Measurements from ENCODE around the gene ARSA. TPM values are rescaled to one million over a fixed set of nuclear protein-coding genes. Genes with fewer than 3 reads are reported as not detected.
A peak's percentile ranks its signal among the peaks of the same experiment; 100 is the strongest.

The ARSA gene
- total and polyA plus RNA-seq, 2 experiments from 2014 or later = 8.1 to 8.2 TPM

GRCh38 chr22:50579752-50580151 is 48.2 kb downstream of the ARSA start:
- Histone ChIP-seq H3K4me1 (ENCODE audit: insufficient read depth) (peaks cover 5% of the 10 kb centered on the region), H3K36me3 (ENCODE audit: insufficient read depth) (no peaks in the 10 kb centered on the region), H3K4me3 (no peak overlapping the region), H4K20me1 (replicated peaks; ENCODE audit: insufficient read depth) (peaks cover 3% of the 10 kb centered on the region; the same call in 1 of the 2 replicates), H3K27ac (ENCODE audit: low read depth) (no peak overlapping the region), H2AFZ (no peak overlapping the region), H3K9me2 (ENCODE audit: insufficient read depth) (no peaks in the 10 kb centered on the region), H3F3A (replicated peaks; ENCODE audit: low read depth) (peaks cover 12% of the 10 kb centered on the region), H3K27me3 (ENCODE audit: insufficient read depth) (0 out of 2 replicates have a peak, but pooled peaks cover 6% of the 10 kb centered on the region), H3K4me2 (no peak overlapping the region), H3K79me2 (replicated peaks; ENCODE audit: insufficient read depth) (no peaks in the 10 kb centered on the region)
- no peak overlapping the region for H3K4me3 Mint-ChIP-seq
- DNase-seq (ENCODE audit: low spot score) = no peak
- H3K4me1 Mint-ChIP-seq = peaks cover 7% of the 10 kb centered on the region
- no peaks in the 10 kb centered on the region for H3K9me3 Mint-ChIP-seq
- no peak for ATAC-seq
- peaks cover 6% of the 10 kb centered on the region; the same call in 2 of the 3 replicates for H3K36me3 Mint-ChIP-seq (ENCODE audit: low read depth)
- H3K27ac Mint-ChIP-seq = no peak overlapping the region; the same call in 1 of the 2 replicates
- no peak for TF ChIP-seq ZNF331 (CRISPR knock-in tag; IDR thresholded peaks at IDR 0.05; ENCODE audit: low read depth)
- TF ChIP-seq STAT1 (IDR thresholded peaks at IDR 0.05; ENCODE audit: unreplicated experiment) = no peak
- TF ChIP-seq NANOG (IDR thresholded peaks at IDR 0.05; ENCODE audit: borderline replicate concordance) = no peak
- no peak for TF ChIP-seq POLR2AphosphoS5 (IDR thresholded peaks at IDR 0.05; ENCODE audit: low read depth)
- no peak for TF ChIP-seq ZNF114 (CRISPR knock-in tag; IDR thresholded peaks at IDR 0.05)
- no peak for TF ChIP-seq EZH2phosphoT487 (IDR thresholded peaks at IDR 0.05; ENCODE audit: unreplicated experiment)
- peaks cover 9% of the 10 kb centered on the region for H3K27me3 Mint-ChIP-seq (ENCODE audit: insufficient read depth, low read depth, poor library complexity)

DNA sequence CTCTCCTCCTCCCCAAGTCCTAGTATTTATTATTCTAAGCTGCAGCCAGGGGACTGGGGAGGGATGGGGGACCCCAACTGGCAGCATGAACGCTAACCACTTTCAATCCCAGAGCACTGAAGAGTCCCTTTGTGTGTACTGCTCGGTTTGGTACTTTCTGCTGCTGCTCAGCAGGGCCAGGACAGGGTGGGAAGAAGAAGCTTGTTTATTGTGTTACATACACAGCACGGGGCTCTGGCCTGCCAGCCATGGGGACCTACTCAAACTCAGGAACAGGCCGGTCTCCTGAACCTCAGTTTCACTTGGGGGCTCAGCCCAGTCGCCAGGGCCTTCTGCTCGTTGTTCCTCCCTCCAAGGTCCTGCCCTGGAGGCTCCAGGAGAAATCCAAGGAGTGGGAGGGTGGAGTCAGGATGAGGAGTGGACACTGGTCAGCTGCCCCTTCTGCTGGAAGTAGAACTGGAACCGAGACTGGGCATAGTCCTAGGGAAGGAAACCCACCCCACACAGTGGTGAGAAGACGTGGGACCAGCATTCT is 49.1 kb downstream of the ARSA start:
- peaks cover 3% of the 10 kb centered on the region; the same call in 1 of the 2 replicates for H4K20me1 ChIP-seq (replicated peaks; ENCODE audit: insufficient read depth)
- H2AFZ ChIP-seq = no peak overlapping the region
- Mint-ChIP-seq H3K36me3 (ENCODE audit: low read depth) (peaks cover 10% of the 10 kb centered on the region; the same call in 2 of the 3 replicates), H3K4me3 (no peak overlapping the region), H3K27me3 (ENCODE audit: insufficient read depth, low read depth, poor library complexity) (peaks cover 9% of the 10 kb centered on the region), H3K4me1 (peaks cover 6% of the 10 kb centered on the region), H3K9me3 (no peaks in the 10 kb centered on the region), H3K27ac (no peak overlapping the region)
- peaks cover 4% of the 10 kb centered on the region for H3K4me1 ChIP-seq (ENCODE audit: insufficient read depth)
- peak overlapping the region; percentile 72 for H3K4me2 ChIP-seq
- ATAC-seq (no peak), DNase-seq (ENCODE audit: low spot score) (no peak)
- H3K27ac ChIP-seq (ENCODE audit: low read depth) = no peak overlapping the region
- H3K79me2 ChIP-seq (replicated peaks; ENCODE audit: insufficient read depth) = no peaks in the 10 kb centered on the region
- 0 out of 2 replicates have a peak, but pooled peaks cover 5% of the 10 kb centered on the region for H3K27me3 ChIP-seq (ENCODE audit: insufficient read depth)
- no peaks in the 10 kb centered on the region for H3K36me3 ChIP-seq (ENCODE audit: insufficient read depth)
- no peaks in the 10 kb centered on the region for H3K9me2 ChIP-seq (ENCODE audit: insufficient read depth)
- H3K4me3 ChIP-seq = peak overlapping the region; percentile 51
- peaks cover 12% of the 10 kb centered on the region for H3F3A ChIP-seq (replicated peaks; ENCODE audit: low read depth)
- TF ChIP-seq CREB1 (CRISPR knock-in tag; IDR thresholded peaks at IDR 0.05; ENCODE audit: low read depth) (no peak), ZNF331 (CRISPR knock-in tag; IDR thresholded peaks at IDR 0.05; ENCODE audit: low read depth) (no peak), STAT1 (IDR thresholded peaks at IDR 0.05; ENCODE audit: unreplicated experiment) (no peak), EZH2 (IDR thresholded peaks at IDR 0.05; ENCODE audit: low read depth, unreplicated experiment) (no peak), ZNF114 (CRISPR knock-in tag; IDR thresholded peaks at IDR 0.05) (no peak), NANOG (IDR thresholded peaks at IDR 0.05; ENCODE audit: borderline replicate concordance) (no peak), EZH2phosphoT487 (IDR thresholded peaks at IDR 0.05; ENCODE audit: unreplicated experiment) (no peak), REST (IDR thresholded peaks at IDR 0.05; ENCODE audit: unreplicated experiment) (no peak), ZNF462 (CRISPR knock-in tag; IDR thresholded peaks at IDR 0.05) (no peak)

Data from GM23338 (cell line).